ENCODE measurements around the gene ING3.

ING3 gene

GRCh38 chr7:120964088-120964487 lies 13.5 kb downstream of the ING3 start:
- no peak overlapping the region for H3K9ac ChIP-seq (ENCODE audit: low read depth, low read length, poor library complexity, severe bottlenecking)
- no peak overlapping the region for H2AFZ ChIP-seq (ENCODE audit: low read length)
- no peaks in the 10 kb centered on the region for H3K9me2 ChIP-seq (replicated peaks; ENCODE audit: low read depth, low read length)
- H3F3A ChIP-seq (ENCODE audit: low read depth) = no peaks in the 10 kb centered on the region
- no peak overlapping the region for H3K4me2 ChIP-seq (ENCODE audit: low read depth, low read length, poor library complexity, severe bottlenecking)
- no peaks in the 10 kb centered on the region for H3K27me3 ChIP-seq (ENCODE audit: insufficient read depth, low read length, poor library complexity, severe bottlenecking)
- TF ChIP-seq CTCF (conservative IDR thresholded peaks at IDR 0.05; ENCODE audit: low read length) = no peak
- TF ChIP-seq EZH2phosphoT487 (IDR thresholded peaks at IDR 0.05; ENCODE audit: borderline replicate concordance) = no peak
- H3K36me3 ChIP-seq (ENCODE audit: insufficient read depth, low read length) = peaks cover 41% of the 10 kb centered on the region
- no peaks in the 10 kb centered on the region for H3K4me1 ChIP-seq (ENCODE audit: insufficient read depth, low read length, poor library complexity, severe bottlenecking)
- no peaks in the 10 kb centered on the region for H4K20me1 ChIP-seq (ENCODE audit: insufficient read depth, low read length, poor library complexity, severe bottlenecking)
- H3K9me3 ChIP-seq (ENCODE audit: insufficient read depth, low read depth, low read length) = no peaks in the 10 kb centered on the region
- no peak overlapping the region for H3K4me3 ChIP-seq (ENCODE audit: low read length, poor library complexity, severe bottlenecking)
- no peaks in the 10 kb centered on the region for H3K79me2 ChIP-seq (ENCODE audit: insufficient read depth, low read length)

DNA sequence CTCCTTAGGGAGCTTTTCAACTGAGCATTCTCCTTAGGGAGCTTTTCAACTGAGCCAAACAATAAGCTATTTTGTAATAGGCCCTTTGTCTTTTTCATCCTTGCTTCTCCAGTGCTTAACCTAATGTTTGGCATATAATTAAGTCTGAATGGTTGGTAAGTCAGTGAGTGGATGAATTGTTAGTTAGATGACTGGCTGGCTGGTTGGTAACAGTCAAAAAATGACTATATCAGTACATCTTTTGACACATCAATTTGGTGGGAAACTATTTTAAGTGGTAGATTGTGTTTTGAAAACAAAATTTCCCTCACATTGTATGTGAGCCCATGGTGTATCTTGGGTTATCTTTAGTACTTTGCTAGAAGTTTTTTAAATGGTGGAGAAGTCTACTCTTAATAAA lies 16.4 kb downstream of the ING3 start:
- Histone ChIP-seq H2AFZ (ENCODE audit: low read length) (no peak overlapping the region), H3F3A (ENCODE audit: low read depth) (no peaks in the 10 kb centered on the region), H3K4me1 (ENCODE audit: insufficient read depth, low read length, poor library complexity, severe bottlenecking) (no peaks in the 10 kb centered on the region), H3K4me3 (ENCODE audit: low read length, poor library complexity, severe bottlenecking) (no peak overlapping the region), H3K9me3 (ENCODE audit: insufficient read depth, low read depth, low read length) (no peaks in the 10 kb centered on the region), H3K4me2 (ENCODE audit: low read depth, low read length, poor library complexity, severe bottlenecking) (no peak overlapping the region), H3K9me2 (replicated peaks; ENCODE audit: low read depth, low read length) (no peaks in the 10 kb centered on the region), H3K36me3 (ENCODE audit: insufficient read depth, low read length) (peaks cover 61% of the 10 kb centered on the region), H3K27me3 (ENCODE audit: insufficient read depth, low read length, poor library complexity, severe bottlenecking) (no peaks in the 10 kb centered on the region), H4K20me1 (ENCODE audit: insufficient read depth, low read length, poor library complexity, severe bottlenecking) (no peaks in the 10 kb centered on the region), H3K79me2 (ENCODE audit: insufficient read depth, low read length) (no peaks in the 10 kb centered on the region), H3K9ac (ENCODE audit: low read depth, low read length, poor library complexity, severe bottlenecking) (no peak overlapping the region)
- TF ChIP-seq CTCF (conservative IDR thresholded peaks at IDR 0.05; ENCODE audit: low read length) (no peak), EZH2phosphoT487 (IDR thresholded peaks at IDR 0.05; ENCODE audit: borderline replicate concordance) (no peak)

- Histone ChIP-seq H3K9me2 (replicated peaks; ENCODE audit: low read depth, low read length) (no peaks in the 10 kb centered on the region), H3K27me3 (ENCODE audit: insufficient read depth, low read length, poor library complexity, severe bottlenecking) (no peaks in the 10 kb centered on the region), H3K9ac (ENCODE audit: low read depth, low read length, poor library complexity, severe bottlenecking) (no peak overlapping the region), H3F3A (ENCODE audit: low read depth) (no peaks in the 10 kb centered on the region), H3K36me3 (ENCODE audit: insufficient read depth, low read length) (peaks cover 58% of the 10 kb centered on the region), H3K4me2 (ENCODE audit: low read depth, low read length, poor library complexity, severe bottlenecking) (no peak overlapping the region), H3K4me3 (ENCODE audit: low read length, poor library complexity, severe bottlenecking) (no peak overlapping the region), H3K9me3 (ENCODE audit: insufficient read depth, low read depth, low read length) (no peaks in the 10 kb centered on the region), H3K4me1 (ENCODE audit: insufficient read depth, low read length, poor library complexity, severe bottlenecking) (no peaks in the 10 kb centered on the region), H2AFZ (ENCODE audit: low read length) (no peak overlapping the region), H4K20me1 (ENCODE audit: insufficient read depth, low read length, poor library complexity, severe bottlenecking) (no peaks in the 10 kb centered on the region), H3K79me2 (ENCODE audit: insufficient read depth, low read length) (no peaks in the 10 kb centered on the region)
- no peak for TF ChIP-seq EZH2phosphoT487 (IDR thresholded peaks at IDR 0.05; ENCODE audit: borderline replicate concordance)
- TF ChIP-seq CTCF (conservative IDR thresholded peaks at IDR 0.05; ENCODE audit: low read length) = no peak
Observed at GRCh38 chr7:120973849-120974248, 23.3 kb downstream of the ING3 start.

All from Loucy (cell line).